WI38 (cell line): ENCODE measurements around the gene RAB5IF.
"Not testable (repeated sequence)": the region's sequence is repeated elsewhere in the genome, so short reads cannot be mapped to it uniquely, and the experiment has no call there.

Source experiments
- H3K4me3 ChIP-seq: 2 replicates; pipeline ENCODE4 v1.5.1; 2011; ENCODE audit warnings: low read depth, mild to moderate bottlenecking, control low read depth, low read length
- CTCF ChIP-seq: IDR thresholded peaks from 2 replicates; pipeline ENCODE4 v1.5.1; 2012; ENCODE audit warnings: low read depth, mild to moderate bottlenecking, control low read depth, low read length

RAB5IF gene

GRCh38 chr20:36631646-36632045 lies 26.1 kb downstream of the RAB5IF start:
- no peak for TF ChIP-seq CTCF

GRCh38 chr20:36632147-36632486 lies 26.5 kb downstream of the RAB5IF start:
- no peak for TF ChIP-seq CTCF

More at GRCh38 chr20:36631646-36632045, 26.1 kb downstream of the RAB5IF start:
- no peak overlapping the region for H3K4me3 ChIP-seq

GRCh38 chr20:36632487-36633284 lies 27.1 kb downstream of the RAB5IF start:
- no peak for TF ChIP-seq CTCF
- no peak overlapping the region for H3K4me3 ChIP-seq

More at GRCh38 chr20:36632147-36632486, 26.5 kb downstream of the RAB5IF start:
- H3K4me3 ChIP-seq: no peak overlapping the region

DNA sequence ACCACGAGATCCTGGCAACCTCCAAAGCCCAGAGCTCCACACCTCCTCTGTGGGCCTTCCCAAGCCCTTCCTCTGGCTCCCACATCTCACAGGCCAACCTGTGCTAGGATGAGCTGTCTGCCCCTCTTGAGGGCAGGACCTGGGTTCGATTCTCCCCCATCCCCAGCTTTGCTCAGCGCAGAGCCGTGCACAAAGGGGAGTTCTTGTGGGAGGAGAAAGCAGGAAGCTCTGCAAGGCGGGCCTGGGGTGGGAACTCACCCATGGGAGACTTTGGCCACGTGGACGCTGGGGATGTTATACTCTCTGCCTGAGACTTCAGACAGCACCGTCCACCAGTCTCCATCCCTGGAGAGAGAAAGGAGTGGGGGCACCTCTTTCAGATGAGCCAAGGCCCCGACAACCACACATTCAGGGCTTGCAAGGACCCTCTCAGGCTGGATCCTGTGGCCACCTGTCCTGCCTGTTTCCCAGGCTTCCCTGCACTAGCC lies 27.8 kb downstream of the RAB5IF start:
- no peak overlapping the region for H3K4me3 ChIP-seq
- TF ChIP-seq CTCF: no peak

DNA sequence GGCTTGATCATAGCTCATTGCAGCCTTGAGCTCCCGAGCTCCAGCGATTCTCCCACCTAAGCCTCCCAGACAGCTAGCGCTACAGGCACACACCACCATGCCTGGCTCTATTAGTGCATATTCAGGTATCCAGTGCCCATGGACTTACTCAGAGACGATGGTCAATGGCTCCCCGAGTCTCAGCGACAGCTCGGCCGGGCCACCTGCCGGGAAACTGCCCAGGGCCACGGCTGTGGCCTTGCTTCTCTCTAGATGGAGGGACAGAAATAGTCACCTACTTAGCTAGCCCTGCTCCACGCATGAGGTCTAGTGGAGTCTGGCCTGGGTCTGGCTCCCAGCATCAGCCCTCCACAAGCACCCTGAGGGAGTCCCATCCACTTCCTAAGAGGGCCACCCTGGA lies 28.8 kb downstream of the RAB5IF start:
- no peak overlapping the region for H3K4me3 ChIP-seq
- TF ChIP-seq CTCF: no peak

DNA sequence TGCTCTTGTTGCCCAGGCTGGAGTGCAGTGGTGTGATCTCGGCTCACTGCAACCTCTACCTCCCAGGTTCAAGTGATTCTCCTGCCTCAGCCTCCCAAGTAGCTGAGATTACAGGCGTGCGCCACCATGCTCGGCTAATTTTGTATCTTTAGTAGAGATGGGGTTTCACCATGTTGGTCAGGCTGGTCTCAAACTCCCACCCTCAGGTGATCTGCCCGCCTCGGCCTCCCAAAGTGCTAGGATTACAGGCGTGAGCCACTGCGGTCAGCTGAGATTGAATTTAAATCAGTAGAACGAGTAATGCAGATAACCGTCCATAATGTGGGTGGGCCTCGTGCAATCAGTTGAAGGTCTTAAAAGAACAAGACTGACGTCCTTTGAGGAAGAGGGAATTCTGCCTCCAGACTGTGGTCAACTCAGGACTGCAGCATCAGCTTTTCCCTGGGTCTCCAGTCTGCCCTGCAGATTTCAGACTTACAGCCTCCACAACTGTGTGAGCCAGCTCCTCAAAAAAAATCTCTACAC lies 33.4 kb downstream of the RAB5IF start:
- not testable (repeated sequence) for H3K4me3 ChIP-seq

GRCh38 chr20:36641506-36641843 lies 35.9 kb downstream of the RAB5IF start:
- no peak for TF ChIP-seq CTCF
- H3K4me3 ChIP-seq: no peak overlapping the region
